ENCODE results near the gene NUTM2E.
"Not testable (repeated sequence)": the region's sequence is repeated elsewhere in the genome, so short reads cannot be mapped to it uniquely, and the experiment has no call there.

The NUTM2E gene

DNA sequence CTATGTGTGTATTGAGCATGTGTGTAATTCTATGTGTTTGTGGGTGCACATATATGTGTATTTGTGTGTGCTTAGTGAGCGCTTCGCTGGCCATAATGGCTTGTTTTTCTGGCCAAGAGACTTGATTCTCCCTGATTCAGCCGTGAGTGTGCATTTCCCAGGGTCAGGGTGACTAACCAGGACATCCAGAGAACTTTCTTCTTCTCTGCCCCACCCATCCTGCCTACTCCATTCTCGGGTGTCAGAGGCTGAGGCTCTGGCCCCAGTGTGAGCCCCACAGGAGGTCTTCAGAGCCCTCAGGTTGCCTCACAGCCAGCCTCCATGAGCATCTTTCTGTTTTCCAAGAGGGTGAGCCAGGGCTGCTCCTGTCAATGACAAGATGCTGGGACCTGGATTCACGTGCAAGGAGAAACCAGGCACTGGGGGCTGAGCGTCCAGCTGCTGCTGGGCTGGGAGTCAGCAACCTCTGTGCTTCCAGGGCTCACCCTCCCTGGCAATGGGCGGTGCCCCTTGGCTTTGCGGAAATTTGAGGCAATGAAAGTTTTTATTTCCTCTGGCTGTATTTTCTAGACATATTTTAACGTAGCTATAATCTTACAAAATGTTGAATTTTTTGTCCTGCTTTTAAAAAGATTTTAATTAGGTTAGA lies 40.5 kb downstream of the NUTM2E start:
- DNase-seq = not testable (repeated sequence)

DNA sequence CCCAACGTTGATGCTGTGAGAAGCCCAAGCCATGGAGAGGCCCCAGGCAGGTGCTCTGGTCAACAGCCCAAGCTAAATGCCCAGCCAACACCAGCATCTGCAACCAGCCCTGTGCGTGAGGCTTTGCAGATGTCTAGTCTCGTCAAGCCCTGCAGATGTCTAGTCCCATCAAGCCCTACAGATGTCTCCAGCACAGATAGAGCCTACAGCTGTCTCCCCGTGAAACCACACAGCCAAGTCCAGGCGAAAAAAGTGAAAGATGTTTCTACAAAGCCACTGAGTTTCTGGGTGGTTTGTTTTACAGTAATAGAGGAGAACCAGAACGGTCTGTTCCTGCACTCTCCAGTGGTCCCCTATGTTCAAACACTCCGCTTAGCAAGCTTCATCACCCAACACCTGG lies 41.5 kb downstream of the NUTM2E start:
- DNase-seq = not testable (repeated sequence)

DNA sequence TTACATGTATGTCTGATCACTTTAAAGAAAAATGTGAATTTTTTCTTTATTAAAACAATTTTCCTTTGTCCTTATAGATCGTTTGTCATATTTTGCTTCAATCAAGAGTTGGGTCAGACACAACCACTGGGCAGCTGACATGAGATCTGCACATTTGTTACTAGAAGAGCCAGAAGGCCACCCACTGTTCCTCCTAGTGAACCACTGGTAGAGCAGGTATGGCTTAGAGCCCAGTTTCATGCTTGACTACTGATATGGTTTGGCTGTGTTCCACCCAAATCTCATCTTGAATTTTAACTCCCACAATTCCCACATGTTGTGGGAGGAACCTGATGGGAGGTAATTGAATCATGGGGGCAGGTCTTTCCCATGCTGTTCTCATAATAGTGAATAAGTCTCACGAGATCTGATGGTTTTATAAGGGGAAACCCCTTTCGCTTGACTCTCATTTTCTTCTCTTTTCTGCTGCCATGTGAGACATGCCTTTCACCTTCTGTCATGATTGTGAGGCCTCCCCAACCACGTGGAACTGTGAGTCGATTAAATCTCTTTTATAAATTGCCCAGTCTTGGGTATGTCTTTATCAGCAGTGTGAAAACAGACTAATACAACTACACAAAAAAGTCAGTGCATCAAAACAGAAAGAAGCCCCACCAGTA lies 43.0 kb downstream of the NUTM2E start:
- not testable (repeated sequence) for DNase-seq

DNA sequence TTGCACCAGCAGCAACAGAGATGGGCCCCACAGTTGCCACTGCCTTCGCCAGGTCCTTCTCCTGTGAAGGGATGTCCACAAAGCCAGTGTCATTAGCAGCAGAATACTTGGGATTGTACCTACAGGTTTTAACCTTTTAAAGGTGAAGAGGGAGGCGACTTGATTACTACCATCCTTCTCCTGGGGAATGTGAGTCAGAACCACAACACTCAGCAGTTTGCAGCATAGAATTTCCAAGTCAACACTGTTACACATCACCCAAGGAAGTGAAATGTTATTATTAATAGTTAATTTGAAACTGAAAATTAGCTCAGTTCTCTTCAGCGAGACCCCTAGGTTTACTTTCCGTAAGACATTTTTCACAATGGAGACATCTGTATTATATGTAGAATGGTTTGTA lies 45.2 kb downstream of the NUTM2E start:
- DNase-seq = not testable (repeated sequence)

Measured in DMS153 (cell line).